ENCODE data around the gene SLC49A4. TPM values are rescaled to one million over a fixed set of nuclear protein-coding genes. Genes with fewer than 3 reads are reported as not detected.

The SLC49A4 gene
- total RNA-seq, 1 experiment from 2014 or later = 10.2 TPM

DNA sequence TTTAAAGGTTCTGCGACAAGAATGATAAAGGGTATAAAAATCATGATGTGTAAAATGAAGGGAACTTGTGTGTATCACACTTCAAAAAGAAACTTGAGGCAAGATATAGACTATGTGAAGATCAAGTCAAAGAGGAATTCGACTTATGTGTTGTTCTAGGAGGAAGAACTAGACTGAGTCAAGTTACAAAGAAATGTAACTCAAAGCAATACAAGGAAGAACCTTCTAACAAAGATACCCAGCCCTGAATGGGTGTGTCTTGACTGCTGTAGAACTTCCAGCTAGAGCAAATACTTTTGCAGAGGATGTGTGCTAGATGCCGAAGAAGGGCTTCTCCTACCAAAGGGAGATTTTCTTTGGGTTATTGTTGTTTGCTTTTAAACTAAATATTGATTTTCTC, 2.4 kb downstream of the SLC49A4 start:
- Mint-ChIP-seq H3K4me3 (no peak overlapping the region), H3K9me3 (no peaks in the 10 kb centered on the region), H3K36me3 (no peaks in the 10 kb centered on the region), H3K27me3 (ENCODE audit: low read depth) (peaks cover 9% of the 10 kb centered on the region), H3K4me1 (peaks cover 18% of the 10 kb centered on the region), H3K27ac (no peak overlapping the region)
- ChIA-PET CTCF (no interaction called here), POLR2A (no interaction called here)
- ATAC-seq = no peak
- no peak for DNase-seq (ENCODE audit: low spot score)
- TF ChIP-seq, protein P1, sequence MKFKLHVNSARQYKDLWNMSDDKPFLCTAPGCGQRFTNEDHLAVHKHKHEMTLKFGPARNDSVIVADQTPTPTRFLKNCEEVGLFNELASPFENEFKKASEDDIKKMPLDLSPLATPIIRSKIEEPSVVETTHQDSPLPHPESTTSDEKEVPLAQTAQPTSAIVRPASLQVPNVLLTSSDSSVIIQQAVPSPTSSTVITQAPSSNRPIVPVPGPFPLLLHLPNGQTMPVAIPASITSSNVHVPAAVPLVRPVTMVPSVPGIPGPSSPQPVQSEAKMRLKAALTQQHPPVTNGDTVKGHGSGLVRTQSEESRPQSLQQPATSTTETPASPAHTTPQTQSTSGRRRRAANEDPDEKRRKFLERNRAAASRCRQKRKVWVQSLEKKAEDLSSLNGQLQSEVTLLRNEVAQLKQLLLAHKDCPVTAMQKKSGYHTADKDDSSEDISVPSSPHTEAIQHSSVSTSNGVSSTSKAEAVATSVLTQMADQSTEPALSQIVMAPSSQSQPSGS (CRISPR knock-in tag; IDR thresholded peaks at IDR 0.05; ENCODE audit: borderline replicate concordance, low read depth) = no peak
- TF ChIP-seq NR2C2 (CRISPR knock-in tag; IDR thresholded peaks at IDR 0.05) (no peak), MXD4 (CRISPR knock-in tag; IDR thresholded peaks at IDR 0.05; ENCODE audit: borderline replicate concordance) (no peak), ZNF423 (CRISPR knock-in tag; IDR thresholded peaks at IDR 0.05) (no peak), FOXK1 (CRISPR knock-in tag; IDR thresholded peaks at IDR 0.05) (no peak)
- TF ChIP-seq, protein P2, sequence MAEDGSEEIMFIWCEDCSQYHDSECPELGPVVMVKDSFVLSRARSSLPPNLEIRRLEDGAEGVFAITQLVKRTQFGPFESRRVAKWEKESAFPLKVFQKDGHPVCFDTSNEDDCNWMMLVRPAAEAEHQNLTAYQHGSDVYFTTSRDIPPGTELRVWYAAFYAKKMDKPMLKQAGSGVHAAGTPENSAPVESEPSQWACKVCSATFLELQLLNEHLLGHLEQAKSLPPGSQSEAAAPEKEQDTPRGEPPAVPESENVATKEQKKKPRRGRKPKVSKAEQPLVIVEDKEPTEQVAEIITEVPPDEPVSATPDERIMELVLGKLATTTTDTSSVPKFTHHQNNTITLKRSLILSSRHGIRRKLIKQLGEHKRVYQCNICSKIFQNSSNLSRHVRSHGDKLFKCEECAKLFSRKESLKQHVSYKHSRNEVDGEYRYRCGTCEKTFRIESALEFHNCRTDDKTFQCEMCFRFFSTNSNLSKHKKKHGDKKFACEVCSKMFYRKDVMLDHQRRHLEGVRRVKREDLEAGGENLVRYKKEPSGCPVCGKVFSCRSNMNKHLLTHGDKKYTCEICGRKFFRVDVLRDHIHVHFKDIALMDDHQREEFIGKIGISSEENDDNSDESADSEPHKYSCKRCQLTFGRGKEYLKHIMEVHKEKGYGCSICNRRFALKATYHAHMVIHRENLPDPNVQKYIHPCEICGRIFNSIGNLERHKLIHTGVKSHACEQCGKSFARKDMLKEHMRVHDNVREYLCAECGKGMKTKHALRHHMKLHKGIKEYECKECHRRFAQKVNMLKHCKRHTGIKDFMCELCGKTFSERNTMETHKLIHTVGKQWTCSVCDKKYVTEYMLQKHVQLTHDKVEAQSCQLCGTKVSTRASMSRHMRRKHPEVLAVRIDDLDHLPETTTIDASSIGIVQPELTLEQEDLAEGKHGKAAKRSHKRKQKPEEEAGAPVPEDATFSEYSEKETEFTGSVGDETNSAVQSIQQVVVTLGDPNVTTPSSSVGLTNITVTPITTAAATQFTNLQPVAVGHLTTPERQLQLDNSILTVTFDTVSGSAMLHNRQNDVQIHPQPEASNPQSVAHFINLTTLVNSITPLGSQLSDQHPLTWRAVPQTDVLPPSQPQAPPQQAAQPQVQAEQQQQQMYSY (CRISPR knock-in tag; IDR thresholded peaks at IDR 0.05) = no peak
- TF ChIP-seq, protein P3, sequence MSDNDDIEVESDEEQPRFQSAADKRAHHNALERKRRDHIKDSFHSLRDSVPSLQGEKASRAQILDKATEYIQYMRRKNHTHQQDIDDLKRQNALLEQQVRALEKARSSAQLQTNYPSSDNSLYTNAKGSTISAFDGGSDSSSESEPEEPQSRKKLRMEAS (CRISPR knock-in tag; IDR thresholded peaks at IDR 0.05) = no peak

DNA sequence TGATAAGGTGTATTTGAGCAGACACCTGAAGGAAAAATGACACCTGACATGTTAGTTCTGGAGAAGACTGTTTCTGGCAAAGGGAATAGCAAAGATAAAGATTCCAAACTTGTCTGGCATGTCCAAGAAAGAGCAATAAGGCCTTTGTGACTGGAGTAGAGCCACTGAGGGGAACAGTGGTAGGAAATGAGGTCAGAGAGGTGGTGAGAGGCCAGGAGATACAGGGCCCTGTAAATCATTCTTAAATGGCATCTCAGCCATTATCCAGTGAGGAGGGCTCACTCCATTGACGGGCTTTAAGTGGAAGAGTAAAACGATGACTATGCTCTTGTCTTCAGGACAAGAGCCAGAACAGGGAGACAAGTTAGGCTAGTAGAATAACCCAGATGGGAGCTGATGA, 4.5 kb downstream of the SLC49A4 start:
- H3K27me3 Mint-ChIP-seq (ENCODE audit: low read depth) = peaks cover 9% of the 10 kb centered on the region
- peaks cover 5% of the 10 kb centered on the region for H3K4me1 Mint-ChIP-seq
- H3K9me3 Mint-ChIP-seq = no peaks in the 10 kb centered on the region
- ChIA-PET CTCF (interaction anchor here (1.0 kb wide), 1 partner anchor 25 kb away, joined by 3 read pairs; no protein-coding TSS in a partner anchor), POLR2A (no interaction called here)
- ATAC-seq = no peak
- H3K36me3 Mint-ChIP-seq = no peaks in the 10 kb centered on the region
- DNase-seq (ENCODE audit: low spot score) = no peak
- no peak overlapping the region for H3K27ac Mint-ChIP-seq
- no peak overlapping the region for H3K4me3 Mint-ChIP-seq
- TF ChIP-seq, protein P4, sequence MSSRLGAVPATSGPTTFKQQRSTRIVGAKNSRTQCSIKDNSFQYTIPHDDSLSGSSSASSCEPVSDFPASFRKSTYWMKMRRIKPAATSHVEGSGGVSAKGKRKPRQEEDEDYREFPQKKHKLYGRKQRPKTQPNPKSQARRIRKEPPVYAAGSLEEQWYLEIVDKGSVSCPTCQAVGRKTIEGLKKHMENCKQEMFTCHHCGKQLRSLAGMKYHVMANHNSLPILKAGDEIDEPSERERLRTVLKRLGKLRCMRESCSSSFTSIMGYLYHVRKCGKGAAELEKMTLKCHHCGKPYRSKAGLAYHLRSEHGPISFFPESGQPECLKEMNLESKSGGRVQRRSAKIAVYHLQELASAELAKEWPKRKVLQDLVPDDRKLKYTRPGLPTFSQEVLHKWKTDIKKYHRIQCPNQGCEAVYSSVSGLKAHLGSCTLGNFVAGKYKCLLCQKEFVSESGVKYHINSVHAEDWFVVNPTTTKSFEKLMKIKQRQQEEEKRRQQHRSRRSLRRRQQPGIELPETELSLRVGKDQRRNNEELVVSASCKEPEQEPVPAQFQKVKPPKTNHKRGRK (CRISPR knock-in tag; IDR thresholded peaks at IDR 0.05; ENCODE audit: borderline replicate concordance) = no peak
- TF ChIP-seq, protein P5, sequence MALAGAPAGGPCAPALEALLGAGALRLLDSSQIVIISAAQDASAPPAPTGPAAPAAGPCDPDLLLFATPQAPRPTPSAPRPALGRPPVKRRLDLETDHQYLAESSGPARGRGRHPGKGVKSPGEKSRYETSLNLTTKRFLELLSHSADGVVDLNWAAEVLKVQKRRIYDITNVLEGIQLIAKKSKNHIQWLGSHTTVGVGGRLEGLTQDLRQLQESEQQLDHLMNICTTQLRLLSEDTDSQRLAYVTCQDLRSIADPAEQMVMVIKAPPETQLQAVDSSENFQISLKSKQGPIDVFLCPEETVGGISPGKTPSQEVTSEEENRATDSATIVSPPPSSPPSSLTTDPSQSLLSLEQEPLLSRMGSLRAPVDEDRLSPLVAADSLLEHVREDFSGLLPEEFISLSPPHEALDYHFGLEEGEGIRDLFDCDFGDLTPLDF (CRISPR knock-in tag; IDR thresholded peaks at IDR 0.05) = no peak
- TF ChIP-seq ZNF232 (CRISPR knock-in tag; IDR thresholded peaks at IDR 0.05) (no peak), IRF2 (CRISPR knock-in tag; IDR thresholded peaks at IDR 0.05; ENCODE audit: borderline replicate concordance, low read depth) (no peak), FOXP1 (CRISPR knock-in tag; IDR thresholded peaks at IDR 0.05; ENCODE audit: borderline replicate concordance) (no peak), JUN (CRISPR knock-in tag; IDR thresholded peaks at IDR 0.05) (no peak), ZBTB21 (CRISPR knock-in tag; IDR thresholded peaks at IDR 0.05; ENCODE audit: borderline replicate concordance) (no peak), TP53 (CRISPR knock-in tag; IDR thresholded peaks at IDR 0.05) (no peak), FOXJ3 (CRISPR knock-in tag; IDR thresholded peaks at IDR 0.05; ENCODE audit: borderline replicate concordance) (no peak), CREB1 (CRISPR knock-in tag; IDR thresholded peaks at IDR 0.05) (no peak), RELA (CRISPR knock-in tag; IDR thresholded peaks at IDR 0.05; ENCODE audit: borderline replicate concordance) (no peak)
